CD4-positive, alpha-beta T cell treated with Interleukin-21 for 1 hour (primary cell): Measurements from ENCODE around the gene CCDC82.
"Not testable (repeated sequence)": the region's sequence is repeated elsewhere in the genome, so short reads cannot be mapped to it uniquely, and the experiment has no call there.

Experiments
- DNase-seq: peaks from one replicate; pipeline ENCODE4 v3.0.0-alpha.2; 2020

Gene CCDC82

DNA sequence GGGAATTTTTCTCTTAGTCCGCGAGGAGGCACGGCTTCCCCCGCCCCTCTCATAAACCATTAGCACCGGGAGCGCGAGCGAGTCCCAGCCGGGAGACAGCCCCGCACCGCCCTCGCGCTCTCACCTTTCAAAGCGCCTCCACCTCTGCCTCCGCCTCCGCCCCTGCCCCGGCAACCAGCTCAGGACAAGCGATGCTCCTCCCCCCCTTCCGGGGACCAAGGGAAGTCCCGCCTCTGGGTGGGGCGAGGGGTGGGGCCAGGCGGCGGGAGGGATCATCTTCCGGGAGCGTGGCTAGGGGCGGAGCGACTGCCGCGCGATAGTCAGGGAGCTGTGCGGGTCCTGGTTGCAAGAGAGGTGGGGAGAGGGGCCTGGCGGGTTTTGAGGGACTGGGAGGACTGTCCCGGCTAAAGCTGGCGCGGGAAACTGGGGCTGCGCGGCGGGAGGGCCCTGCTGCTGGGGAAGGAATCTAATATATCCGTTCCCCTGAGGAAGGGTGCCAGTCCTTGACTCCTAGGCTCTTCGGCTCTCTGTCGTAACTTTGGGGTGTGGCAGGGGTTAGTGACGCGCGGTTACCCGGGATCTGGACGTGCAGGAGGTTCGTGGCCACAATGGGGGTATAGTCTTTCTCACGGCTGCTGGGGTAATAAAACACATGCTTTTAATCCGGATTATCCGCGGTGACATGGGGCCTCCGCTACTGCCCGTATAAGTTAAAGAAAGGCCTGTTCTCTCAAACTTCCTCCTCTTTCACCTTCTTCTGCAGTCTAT lies at the start of gene CCDC82, which contains the start of gene JRKL:
Gene CCDC82, minus strand, starts transcription at position 193 of the 768 bp plus-strand sequence. CDS start 5,165 bp downstream, outside the sequence.
Gene JRKL, plus strand, starts transcription at position 294 of the 768 bp plus-strand sequence. CDS start 637 bp downstream, outside the sequence.
- DNase-seq, result peak; percentile 97

DNA sequence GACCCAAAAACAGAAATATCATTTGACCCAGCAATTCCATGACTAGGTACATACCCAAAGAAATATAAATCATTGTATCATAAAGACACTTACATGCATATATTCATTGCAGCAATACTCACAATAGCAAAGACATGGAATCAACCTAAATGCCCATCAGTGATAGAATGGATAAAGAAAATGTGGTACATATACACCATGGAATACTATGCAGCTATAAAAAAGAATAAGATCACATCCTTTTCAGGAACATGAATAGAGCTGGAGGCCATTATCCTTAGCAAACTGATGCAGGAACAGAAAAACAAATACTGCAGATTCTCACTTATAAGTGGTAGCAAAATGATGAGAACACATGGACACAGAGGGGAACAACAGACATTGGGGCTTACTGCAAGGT lies 42.9 kb upstream of the CCDC82 start:
- DNase-seq, result not testable (repeated sequence)

DNA sequence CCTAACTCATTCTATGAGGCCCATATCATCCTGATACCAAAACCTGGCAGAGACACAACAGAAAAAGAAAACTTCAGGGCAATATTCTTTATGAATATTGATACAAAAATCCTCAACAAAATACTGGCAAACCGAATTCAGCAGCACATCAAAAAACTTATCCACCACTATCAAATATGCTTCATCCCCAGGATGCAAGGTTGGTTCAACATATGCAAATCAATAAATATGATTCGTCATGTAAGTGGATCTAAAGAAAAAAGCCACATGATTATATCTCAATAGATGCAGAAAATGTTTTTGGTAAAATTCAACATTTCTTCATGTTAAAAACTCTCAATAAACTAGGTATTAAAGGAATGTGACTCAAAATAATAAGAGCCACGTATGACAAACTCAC lies 41.0 kb upstream of the CCDC82 start:
- DNase-seq, result no peak

DNA sequence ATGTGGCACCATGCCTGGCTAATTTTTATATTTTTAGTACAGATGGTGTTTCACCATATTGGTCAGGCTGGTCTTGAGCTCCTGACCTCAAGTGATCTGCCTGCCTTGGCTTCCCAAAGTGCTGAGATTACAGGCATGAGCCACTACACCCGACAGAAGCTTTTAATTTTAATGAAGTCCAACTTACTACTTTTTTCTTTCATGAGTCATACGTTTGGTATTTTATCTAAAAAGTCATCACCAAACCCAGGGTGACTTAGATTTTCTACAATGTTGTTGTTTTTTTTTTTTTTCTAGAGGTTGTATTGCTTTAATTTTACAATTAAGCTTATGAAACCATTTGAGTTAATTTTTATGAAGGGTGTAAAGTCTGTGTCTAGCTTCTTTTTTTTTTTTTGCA lies 35.0 kb upstream of the CCDC82 start:
- DNase-seq, result no peak

DNA sequence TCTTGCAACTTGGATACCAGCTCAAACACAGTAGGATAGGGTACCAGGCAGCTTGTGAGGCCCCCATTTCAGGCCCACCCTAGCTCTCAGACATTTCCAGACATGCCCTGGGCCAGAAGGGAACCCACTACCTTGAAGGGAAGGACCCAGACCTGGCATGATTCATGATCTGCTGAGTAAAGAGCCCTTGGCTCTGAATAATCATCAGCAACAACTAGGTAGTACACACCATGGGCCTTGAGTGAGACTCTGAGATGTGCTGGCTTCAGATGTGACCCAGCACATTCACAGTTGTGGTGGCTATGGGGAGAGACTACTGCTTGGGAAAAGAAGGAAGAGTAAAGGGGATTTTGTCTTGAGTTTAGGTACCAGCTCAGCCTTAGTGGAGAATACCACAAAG lies 23.7 kb upstream of the CCDC82 start:
- DNase-seq, result no peak

DNA sequence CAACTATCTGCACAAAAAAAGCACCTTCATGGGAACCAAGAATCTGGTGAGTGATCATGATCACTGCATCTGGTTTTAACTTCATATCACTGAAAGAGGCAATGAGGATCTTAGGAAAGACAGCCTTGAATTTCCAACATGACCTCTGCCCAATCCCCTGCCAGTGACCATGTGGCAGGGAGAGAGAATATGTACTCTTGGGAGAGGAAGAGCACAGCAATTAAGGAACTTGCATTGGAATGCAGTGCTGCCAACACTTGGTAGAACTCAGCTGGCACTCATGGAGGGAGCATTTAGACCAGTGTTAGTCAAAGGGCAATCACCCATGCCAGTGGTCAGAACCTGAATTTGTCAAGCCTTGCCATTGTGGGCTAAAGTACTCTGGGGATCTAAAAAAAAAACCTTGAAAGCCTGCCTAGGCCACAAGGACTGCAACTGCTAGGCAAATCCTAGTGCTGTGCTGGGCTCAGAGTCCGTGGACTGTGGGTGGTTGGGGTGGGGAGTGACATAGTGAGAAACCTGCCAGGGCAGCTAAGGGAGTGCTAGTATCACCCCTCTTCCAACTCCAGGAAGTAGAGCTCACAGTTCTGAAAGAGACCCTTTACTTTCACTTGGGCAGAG lies 23.2 kb upstream of the CCDC82 start:
- no peak for DNase-seq

DNA sequence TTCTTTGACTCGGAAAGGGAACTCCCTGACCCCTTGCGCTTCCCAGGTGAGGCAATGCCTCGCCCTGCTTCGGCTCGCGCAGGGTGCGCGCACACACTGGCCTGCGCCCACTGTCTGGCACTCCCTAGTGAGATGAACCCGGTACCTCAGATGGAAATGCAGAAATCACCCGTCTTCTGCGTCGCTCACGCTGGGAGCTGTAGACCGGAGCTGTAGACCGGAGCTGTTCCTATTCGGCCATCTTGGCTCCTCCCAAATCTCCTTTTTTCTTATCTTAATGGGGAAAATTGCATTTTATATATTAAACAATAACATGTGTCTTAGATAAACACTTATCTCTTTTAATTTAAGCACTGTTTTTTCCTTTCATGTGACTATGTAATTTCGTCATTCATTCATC lies 21.7 kb upstream of the CCDC82 start:
- DNase-seq, result not testable (repeated sequence)

DNA sequence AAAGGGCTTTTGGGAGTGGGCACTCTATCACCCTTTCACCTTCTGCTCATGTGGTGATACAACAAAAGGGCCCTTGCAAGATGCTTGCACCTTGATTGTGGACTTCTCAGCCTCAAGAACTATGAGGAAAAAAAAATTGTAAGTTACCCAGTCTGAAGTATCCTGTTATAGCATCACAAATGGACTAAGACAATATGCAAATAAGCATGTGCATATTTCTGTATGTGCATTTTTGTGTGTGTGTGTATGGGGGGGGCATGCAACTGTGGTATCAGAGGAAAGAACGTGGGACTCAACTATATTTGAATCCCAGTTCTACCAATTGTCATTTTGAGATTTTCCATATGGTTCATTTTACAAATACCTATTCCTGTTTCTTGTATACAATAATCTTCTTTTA lies 11.0 kb upstream of the CCDC82 start:
- no peak for DNase-seq

DNA sequence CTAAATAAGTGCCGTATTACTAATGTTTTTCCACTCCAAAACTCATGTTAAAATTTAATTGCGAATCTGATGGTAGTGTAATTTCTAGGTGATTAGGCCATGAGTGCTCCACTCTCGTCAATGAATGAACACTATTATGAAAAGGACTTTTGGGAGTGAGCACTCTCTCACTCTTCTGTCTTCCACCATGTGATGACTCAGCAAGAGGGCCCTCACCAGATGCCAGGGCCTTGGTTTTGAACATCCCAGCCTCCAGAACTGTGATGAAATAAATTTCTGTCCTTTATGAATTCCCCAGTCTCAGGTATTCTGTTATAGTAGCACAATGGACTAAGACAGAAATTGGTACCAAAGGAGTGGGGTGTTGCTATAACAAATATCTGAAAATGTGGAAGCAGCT lies 8.2 kb upstream of the CCDC82 start:
- DNase-seq, result no peak

DNA sequence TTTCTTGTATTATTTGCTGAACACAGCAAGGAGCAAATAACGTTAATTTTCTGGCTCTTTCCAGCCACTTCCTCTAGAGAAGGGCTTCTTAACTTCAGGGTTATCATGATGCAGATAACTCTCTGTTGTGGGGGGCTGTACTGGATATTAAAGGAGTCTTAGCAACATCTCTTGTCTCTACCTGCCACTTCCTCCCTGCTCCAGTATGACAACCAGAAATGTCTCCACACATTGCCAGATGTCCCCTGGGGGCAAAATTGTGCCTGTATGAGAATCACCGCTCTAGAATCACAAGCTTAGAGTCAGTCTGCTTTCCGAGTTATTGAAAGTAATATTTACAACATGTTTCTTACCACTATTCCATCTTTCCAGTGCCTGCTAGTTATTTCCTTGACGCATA lies 6.9 kb upstream of the CCDC82 start:
- no peak for DNase-seq

DNA sequence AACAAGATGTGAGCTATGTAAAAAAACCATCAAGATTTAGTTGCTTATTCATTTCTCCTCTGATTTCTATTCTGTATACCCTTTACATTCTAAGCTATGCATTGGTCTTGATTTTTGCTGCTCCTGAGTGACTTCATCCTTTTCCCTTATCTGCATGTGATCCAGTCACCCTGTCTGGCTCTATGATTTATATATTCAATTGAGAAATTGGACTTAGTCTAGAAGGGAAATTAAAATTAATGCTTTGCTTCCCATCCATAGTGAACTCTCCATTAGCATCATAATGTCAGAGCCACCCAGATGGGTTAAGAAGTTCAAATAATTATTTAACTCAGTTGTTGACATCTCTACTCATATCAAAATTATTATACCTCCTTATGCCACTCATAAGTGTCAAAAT lies 5.1 kb upstream of the CCDC82 start:
- no peak for DNase-seq

DNA sequence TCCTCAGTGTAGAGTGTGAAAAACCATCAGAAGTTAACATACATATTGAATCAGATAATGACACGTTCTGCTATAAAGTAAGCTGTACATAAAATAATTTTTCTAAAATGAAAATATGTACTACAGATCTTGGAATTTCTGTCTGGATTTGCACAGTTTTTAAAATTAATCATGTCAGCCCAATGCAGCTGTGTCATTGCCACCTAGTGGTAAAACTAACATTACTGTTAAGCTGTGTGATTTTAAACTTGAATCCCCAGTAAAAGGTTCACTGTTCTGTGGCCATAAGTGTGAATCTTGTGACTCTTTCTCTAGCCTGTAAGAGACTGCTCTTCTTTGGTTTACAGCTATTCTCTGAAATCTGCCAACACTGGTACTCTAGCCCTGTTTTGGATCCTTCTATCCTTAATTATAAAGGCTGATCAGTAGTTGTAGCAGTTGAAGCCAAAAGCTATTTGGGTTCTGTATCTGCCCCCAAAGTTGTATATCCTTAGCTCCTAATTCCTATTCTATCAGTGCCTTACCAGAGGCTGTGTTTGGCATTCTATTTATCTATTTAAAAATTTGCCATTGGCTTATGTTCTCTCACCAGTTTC lies 4.1 kb upstream of the CCDC82 start:
- DNase-seq, result peak; percentile 55

DNA sequence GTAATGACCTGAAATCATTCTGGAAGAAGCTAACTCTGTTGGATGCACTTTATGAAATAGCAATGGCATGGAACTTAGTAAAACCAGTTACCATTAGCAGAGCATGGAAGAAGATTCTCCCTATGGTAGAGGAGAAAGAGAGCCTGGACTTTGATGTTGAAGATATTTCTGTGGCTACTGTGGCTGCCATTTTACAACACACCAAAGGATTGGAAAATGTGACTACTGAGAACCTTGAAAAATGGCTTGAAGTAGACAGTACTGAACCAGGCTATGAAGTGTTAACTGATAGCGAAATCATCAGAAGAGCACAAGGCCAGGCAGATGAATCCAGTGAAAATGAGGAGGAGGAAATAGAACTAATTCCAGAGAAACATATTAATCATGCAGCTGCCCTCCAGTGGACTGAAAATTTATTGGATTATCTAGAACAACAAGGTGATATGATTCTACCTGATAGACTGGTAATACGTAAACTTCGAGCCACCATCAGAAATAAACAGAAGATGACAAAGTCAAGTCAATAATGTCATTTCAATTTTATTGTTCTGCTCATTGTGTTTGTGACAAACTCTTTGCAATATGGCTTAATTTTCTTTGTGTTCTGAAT lies 2.1 kb upstream of the CCDC82 start:
- no peak for DNase-seq

DNA sequence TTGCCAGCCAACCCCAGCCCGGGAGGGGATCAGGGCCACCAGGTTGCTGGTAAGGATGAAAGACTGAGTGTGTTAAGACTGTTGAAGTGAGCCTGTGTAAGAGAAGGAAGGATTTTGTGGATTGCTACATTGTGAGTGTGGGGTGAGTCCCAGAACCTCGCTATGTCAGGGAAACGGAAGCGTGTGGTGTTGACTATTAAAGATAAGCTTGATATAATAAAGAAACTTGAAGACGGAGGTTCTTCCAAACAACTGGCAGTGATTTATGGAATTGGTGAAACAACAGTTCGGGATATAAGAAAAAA lies 728 bp upstream of the CCDC82 start:
- no peak for DNase-seq

DNA sequence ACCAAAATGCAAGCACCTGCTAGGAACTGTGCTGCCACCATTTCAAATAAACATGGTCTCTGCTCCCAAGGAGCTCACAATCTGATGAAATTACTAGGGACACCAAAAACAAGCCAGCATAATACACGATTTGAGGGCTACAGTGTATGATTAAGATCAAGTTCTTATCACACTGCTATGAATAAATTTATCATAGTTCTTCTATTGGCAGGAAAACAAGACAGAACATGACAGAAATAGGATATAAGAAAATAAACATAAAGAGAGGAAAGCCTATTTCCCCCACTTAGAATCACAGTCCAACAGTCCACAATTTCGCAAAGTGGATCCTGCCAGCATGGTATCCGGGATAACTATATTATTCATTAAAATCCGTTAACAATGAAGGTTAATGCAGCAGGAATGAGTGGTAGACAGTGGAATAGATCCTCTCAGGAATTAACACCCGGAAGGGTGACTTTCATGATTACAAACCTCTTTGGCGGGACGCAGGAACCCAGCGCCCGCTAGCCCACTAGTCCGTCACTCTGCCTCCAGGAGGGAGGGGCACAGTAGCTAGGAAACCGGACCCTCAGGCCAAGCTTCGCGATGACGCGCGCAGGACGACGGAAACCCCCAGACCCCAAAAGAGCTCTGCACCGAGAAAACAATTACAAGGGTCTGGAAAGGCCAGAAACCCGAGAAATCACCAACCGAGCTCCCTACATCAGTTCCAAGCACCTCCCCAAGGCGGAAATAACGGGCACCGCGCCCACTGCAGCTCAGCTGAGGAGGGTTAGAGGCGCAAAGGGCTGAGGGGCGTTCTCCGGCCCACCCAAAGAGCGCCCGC lies 607 bp downstream of the CCDC82 start:
- no peak for DNase-seq

DNA sequence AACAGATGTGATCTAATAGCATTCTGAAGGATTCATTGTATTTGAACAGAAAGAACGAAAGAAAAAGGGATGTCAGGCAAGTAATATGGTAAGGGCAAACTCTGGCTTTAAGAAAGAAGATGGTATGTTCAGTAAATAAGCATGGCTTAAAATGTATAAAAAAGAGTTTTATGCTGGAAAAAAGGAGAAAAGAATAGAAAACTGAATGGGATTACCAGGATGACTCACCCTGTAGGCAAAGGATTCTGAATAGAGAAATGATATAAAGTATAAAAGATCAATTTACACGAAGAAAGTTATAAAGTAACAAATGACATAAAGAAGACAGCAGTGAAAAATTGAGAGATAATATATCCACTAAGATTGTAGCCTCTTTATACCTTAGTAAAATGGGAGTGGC lies 4.5 kb downstream of the CCDC82 start:
- DNase-seq, result no peak

DNA sequence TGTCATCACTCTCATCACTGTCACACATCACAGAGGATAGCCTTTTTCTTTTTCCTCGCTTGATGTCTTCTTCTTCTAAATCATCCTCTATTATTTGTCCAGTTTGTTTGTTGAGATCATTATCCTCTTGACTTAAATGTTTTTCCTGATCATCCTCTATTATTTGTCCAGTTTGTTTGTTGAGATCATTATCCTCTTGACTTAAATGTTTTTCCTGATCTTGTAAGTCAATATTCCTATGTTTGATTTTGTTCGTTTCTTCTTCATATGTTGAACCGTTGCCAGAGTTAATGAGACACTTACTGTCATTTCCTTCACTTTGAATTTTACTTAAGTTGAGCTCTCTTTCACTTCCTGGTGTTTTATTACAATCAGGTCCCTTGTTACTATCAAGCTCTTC lies 5.6 kb downstream of the CCDC82 start:
- no peak for DNase-seq

DNA sequence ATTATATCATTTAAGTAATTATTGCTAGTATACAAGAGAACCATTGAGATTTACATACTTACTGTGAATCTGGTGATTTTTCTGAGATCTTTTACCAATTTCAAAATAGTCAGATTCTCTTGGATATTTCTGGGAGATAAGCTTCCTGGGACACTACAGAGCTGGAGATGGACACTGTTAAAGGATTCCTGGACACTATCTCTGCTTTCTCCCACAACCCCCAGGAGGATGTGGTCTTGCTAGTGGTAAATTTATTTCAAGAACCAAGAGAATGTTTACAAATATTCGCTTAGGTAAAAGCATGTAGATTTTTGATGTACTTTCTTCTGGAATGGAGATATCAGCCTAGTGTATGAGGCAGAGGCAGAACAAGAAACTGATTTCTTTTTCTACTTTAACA lies 12.9 kb downstream of the CCDC82 start:
- DNase-seq, result no peak

DNA sequence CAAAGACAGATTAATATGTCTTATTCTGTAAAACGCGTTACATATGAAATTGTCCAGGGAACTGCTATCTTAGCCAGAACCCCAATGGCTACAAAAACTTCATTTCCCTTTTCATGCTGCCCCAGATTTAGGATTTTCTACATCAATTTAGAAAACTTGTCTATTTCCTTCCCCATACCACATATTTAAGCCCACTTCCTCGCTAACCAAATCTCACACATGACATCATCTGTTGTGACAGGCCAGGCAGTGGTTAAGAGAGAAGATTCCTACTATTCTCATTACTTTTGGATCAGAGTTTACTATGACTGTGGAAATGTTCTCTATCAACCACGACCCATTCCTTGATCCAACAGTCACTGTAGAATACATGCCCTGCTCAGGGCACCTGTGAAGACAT lies 15.9 kb downstream of the CCDC82 start:
- no peak for DNase-seq

DNA sequence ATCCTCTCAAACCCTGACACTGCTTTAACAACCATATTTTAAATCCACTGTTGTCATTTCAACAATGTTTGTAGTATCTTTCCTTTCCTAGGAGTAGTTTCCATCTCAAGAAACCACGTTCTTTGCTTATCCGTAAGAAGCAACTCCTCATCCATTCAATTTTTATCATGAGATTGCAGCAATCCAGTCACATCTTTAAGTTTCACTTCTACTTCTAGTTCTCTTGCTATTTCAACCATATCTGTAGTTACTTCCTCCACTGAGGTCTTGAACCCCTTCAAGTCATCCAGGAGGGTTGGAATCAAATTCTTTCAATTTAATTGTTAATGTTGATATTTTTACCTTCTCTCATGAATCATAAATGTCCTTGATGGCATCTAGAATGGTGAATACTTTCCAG lies 22.4 kb downstream of the CCDC82 start:
- no peak for DNase-seq

DNA sequence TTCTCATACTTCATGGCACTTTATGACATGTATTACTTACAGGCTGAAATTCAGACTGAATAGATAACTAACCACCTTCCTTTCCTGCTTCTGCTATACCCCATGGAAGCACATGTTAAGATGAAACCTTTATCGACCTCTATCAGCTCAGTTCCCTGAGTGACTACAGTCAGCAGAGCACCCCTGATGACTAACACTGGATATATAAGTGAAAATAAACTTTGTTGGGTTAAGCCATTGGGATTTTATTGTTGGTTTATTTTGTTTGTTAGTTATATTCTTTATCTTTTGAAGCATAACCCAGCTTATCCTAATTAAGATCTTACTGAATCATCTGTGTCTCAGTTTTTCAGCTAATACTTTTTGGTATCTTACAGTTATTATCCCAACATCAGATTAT lies 23.7 kb downstream of the CCDC82 start:
- no peak for DNase-seq

DNA sequence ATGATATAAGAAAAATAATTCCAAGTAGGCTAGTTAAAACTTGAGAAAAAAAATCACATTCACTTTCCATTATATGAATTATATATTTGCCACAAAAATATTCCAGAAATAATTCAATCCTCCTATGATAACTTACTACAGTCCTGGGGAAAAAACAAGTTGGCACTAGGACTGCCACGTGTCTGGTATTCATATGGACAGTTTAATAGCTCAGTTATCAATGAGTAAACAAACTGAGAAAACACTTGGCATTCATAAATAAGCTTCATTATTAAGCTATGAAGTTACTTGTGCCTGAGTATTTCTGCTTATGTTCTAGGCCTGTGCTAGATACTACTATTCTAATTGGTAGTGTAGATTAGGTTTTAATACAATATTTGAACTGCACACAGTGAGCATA lies 24.2 kb downstream of the CCDC82 start:
- no peak for DNase-seq

DNA sequence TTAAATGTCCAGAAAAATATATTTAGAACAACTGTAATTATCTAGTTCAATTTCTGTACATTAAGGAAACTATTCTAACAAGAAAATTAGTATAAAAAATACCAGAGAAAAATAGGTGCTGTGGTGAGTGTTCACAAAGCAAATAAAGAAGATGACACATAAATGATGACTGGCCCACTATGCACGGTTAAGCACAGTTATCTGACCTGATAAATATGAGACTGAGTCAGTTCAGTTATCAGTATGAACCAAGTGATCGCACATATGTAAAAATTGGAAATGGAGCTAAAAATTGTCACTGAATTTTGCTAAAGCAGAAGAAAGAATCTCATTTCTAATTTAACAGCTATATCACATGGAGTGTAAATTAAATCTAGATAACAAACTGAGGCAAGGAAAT lies 27.9 kb downstream of the CCDC82 start:
- DNase-seq, result no peak
